ENCODE results near the gene C3orf22.

C3orf22 gene

GRCh38 chr3:126556637-126557414 is 1.9 kb downstream of the C3orf22 start:
- DNase-seq, result no peak

- no peak for DNase-seq
Observed at GRCh38 chr3:126555795-126556636, 2.7 kb downstream of the C3orf22 start.

- no peak for DNase-seq
Observed at GRCh38 chr3:126554560-126555525, 3.9 kb downstream of the C3orf22 start.

- no peak for DNase-seq
Observed at GRCh38 chr3:126553284-126554084, 5.2 kb downstream of the C3orf22 start.

GRCh38 chr3:126552688-126553283 is 5.9 kb downstream of the C3orf22 start:
- no peak for DNase-seq

- DNase-seq, result peak; percentile 5
Observed at GRCh38 chr3:126551839-126552687, 6.7 kb downstream of the C3orf22 start.

- DNase-seq, result no peak
Observed at GRCh38 chr3:126551121-126551838, 7.5 kb downstream of the C3orf22 start.

GRCh38 chr3:126550488-126551051 is 8.2 kb downstream of the C3orf22 start:
- DNase-seq, result no peak

- DNase-seq, result no peak
Observed at GRCh38 chr3:126549861-126550487, 8.8 kb downstream of the C3orf22 start.

- no peak for DNase-seq
Observed at GRCh38 chr3:126548556-126549466, 9.9 kb downstream of the C3orf22 start.

GRCh38 chr3:126547721-126548120 is 11.0 kb downstream of the C3orf22 start:
- DNase-seq, result no peak

GRCh38 chr3:126546549-126547239 is 12.0 kb downstream of the C3orf22 start:
- DNase-seq, result no peak

- no peak for DNase-seq
Observed at GRCh38 chr3:126546013-126546412, 12.7 kb downstream of the C3orf22 start.

- DNase-seq, result no peak
Observed at GRCh38 chr3:126545544-126545943, 13.2 kb downstream of the C3orf22 start.

GRCh38 chr3:126544596-126545281 is 14.0 kb downstream of the C3orf22 start:
- no peak for DNase-seq

- no peak for DNase-seq
Observed at GRCh38 chr3:126543457-126544061, 15.2 kb downstream of the C3orf22 start.

Measured in DMS79 treated with DMSO at 0.1 percent for 48 hours (cell line).